GM21825 (cell line): ENCODE data around the gene PGF.
A peak's percentile ranks its signal among the peaks of the same experiment; 100 is the strongest.
"Not testable (repeated sequence)": the region's sequence is repeated elsewhere in the genome, so short reads cannot be mapped to it uniquely, and the experiment has no call there.

Experiments used
- ATAC-seq: cut with Tn5 transposase; IDR thresholded peaks from one replicate; pipeline ENCODE4 v1.9.1; 2021; ENCODE audit warnings: mild to moderate bottlenecking, moderate library complexity; ENCODE audit not compliant: unreplicated experiment

PGF gene

DNA sequence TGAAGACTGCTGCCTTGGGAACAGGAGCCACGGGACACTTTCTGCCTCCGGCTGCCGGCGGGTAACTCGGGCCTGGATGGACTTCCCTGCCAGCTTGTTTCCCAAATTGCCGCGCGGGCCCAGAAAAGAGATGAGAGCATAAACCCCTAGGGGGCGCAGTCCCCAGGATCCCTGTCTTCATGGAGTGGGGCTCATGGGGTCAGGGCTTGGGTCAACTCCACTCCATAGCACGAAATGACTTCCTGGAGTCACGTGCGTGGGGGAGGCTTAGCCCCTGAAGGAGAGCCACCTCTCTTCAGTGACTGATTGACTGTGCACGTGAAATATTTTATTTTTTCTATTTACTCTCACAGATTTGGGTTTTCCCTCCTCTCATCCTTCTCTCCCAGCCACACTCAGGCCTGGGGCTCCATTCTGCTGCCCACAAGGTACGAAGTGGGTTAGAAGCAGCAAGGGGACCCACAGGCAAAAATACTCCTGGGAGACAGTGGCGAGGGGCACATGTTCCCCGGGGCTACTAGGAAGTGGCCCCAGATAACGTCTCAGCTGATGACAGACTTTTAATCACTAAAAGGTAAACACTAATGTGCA lies 10.0 kb downstream of the PGF start:
- ATAC-seq = no peak

DNA sequence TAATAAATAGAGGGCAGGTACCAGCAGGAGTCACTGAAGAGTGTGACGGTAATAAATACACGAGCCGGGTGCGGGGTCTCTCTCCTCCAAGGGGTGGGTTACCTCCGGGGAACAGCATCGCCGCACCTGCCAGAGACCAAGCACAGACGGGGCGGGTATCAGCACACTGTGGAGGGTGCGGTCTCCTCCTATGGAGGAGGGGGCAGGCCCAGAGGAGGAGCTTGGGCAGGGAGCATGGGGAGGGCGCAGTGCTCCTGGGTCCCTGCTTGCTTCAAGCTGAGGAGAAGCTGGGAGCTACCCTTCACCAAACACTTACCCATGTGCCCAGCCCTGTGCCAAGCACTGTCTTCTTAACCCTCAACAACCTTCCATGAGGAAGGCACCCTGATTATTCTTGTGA lies 12.8 kb downstream of the PGF start:
- no peak for ATAC-seq

DNA sequence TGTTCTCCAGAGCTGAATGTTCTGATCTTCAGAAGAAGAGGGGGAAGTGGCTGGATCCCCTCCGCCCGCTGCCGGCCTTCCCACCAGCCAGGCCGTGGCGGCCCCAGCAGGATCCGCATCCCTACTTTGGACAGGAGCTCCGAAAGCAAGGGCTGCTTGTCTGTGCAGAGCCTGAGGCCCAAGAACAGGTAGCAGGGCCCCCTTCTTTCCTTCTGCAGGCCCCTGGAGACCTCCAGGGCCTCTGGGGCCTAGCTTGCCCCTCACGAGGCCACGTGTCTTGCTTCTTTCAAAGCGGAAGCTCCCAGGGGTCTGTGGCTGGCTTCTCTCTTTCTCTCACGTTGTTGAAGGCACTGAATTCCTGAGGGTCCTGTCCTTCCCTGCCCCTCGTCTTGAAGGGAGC lies 13.2 kb downstream of the PGF start:
- no peak for ATAC-seq

DNA sequence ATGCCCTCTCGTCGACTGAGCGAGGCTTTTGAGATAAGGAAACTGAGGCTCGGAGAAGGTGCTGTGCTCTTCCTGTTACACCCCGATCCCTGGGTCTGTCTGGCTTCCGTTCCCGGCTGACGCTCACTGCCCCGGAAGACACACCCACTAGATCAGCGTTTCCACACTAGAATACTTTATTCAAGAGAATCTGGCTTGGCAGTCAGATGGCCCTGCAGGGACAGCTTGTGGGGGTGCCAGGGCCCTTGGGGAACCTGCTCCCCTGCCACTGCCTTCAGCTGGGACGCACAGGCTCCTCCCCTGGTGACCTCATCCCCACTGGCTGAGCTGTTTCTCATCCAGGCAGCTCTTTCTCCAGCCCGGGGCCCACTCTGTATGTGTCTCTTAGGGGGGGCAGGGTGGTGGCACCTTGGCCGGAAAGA lies 13.7 kb downstream of the PGF start:
- peak; percentile 50 for ATAC-seq

DNA sequence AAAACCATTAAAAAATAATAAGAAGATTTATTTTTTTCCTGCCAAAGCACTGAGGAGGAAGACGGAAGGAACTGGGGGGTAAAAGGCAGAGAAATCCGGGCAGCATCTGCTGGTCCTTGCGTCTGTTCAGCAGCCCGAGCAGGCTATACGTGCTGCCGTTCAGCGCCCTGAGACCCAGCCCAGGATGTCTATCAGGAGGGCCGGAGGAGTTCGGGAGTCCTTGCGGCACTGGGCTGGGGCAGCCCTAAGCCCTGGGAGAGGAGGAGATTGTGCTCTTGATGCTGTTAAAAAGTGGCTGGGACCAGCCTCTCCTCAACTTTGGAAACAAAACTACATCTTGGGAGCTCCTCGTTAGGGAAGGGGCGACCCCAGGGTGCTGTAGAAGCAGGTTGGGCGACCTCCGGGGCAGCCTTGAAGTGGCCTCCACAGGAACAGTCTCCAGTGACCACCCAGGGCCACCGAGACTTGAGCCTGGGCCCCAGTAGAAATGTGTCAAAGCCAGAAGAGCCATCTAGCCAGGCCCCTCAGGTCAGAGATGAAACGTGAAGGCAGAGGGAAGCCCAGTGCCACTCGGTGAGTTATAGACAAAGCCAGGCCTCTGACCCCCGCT lies 14.3 kb downstream of the PGF start:
- ATAC-seq = no peak

DNA sequence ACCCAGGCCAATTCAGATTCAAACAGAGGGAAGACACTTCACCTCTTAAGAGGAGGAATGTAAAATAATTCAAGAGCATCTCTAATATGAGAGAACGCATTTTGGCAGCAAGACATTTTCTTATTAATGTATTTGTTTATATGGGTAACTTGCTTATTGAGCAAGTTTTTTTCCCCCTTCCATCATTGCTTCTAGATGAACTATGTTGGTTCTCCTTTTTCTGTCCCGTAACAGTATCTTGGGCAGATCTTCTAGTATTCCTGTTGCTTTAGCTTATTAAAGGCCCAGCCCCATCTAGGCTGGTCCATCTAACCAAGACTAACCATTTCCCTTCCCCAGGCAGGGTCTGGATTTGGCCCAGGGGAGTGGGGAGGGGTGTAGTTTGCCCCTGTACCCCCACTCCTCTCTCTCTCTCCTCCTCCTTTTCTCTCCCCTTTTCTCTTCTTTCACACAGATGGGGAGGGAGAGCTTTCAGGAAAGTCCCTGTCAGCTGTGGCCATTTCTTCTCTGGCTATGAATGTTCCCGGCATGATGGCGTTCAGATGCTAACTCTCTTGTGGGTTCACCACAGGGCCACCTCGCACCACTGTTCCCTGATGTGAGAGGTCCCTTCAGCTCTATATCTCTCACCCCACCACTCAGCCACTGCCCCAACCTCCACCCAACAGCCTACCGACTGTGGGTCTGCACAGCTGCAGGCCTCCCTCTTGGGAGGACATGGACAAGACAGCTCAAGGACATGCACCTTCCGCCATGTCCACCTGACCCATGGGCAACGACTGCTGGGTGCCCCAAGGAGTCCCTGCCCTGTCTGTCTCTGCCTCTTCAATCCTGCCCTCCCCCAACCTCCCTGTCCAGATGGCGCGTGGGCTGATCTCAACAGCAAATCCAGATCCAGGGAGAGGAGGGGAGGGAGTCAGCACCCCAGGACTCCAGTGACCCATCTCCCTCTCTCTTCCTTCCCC lies 16.6 kb downstream of the PGF start:
- ATAC-seq = no peak

DNA sequence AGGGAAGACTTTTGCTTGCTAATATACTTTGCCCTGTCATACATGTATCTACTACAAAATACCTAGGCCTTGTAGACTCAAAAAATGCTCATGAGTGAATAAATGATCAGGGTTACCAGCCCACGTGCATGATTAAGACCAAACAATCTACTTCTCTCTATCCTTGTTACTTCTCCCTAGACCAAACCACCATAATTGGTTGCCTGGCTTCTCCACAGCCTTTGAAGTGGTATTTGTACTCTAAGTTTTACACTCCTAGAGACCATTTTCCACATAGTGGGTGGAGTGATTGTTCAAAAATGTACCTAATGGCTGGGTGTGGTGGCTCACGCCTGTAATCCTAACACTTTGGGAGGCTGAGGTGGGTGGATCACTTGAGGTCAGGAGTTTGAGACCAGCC lies 18.2 kb downstream of the PGF start:
- ATAC-seq = no peak

DNA sequence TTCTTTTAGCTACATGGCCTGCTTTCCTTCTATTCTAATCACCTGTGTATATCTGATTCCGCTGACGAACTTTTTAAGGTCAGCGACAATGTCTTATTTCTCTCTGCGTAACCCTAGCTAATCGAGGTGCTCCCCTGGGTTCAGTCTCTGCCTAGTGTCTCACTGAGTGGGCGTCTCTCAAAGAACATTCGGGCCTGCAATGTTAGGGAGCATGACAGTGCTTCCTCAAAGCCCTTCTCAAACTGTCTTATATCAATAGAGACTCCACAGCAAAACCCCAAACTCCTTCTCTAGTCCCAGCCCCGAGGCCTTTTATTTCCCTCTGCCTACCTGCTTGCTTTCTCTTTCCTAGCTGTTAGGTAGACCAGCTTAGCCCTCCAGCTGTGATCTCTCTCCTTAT lies 18.7 kb downstream of the PGF start:
- no peak for ATAC-seq

DNA sequence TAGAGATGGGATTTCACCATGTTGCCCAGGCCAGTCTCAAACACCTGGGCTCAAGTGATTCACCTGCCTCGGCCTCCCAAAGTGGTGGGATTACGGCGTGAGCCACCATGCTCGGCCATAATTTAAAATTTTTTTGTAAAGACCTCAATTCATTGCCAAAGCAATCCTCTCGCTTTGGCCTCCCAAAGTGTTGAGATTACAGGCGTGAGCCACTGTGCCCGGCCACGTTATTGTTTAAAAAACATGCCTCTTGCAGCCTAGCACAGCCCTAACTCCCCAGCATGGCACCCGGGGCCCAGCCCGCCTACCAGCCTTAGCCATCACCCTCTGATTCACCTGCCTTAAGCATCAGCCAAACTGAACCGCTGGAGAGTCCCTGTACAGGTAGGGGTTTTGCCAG lies 19.2 kb downstream of the PGF start:
- ATAC-seq = no peak

DNA sequence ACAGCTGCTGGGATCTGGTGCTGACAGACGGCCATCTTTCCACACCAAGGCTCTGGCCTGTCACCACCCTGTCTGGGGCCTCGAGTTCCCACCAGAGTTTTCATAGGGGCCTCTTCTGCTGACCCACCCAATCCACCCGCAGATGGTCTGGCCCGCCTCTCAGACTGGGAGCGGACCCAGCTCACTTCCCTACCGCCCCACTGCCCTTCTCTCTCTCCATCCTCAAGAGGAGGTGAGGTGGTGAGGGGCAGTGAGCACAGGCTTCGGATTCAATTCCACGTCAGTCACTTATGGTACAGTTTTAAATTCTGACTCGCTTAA lies 20.1 kb downstream of the PGF start:
- ATAC-seq = no peak

DNA sequence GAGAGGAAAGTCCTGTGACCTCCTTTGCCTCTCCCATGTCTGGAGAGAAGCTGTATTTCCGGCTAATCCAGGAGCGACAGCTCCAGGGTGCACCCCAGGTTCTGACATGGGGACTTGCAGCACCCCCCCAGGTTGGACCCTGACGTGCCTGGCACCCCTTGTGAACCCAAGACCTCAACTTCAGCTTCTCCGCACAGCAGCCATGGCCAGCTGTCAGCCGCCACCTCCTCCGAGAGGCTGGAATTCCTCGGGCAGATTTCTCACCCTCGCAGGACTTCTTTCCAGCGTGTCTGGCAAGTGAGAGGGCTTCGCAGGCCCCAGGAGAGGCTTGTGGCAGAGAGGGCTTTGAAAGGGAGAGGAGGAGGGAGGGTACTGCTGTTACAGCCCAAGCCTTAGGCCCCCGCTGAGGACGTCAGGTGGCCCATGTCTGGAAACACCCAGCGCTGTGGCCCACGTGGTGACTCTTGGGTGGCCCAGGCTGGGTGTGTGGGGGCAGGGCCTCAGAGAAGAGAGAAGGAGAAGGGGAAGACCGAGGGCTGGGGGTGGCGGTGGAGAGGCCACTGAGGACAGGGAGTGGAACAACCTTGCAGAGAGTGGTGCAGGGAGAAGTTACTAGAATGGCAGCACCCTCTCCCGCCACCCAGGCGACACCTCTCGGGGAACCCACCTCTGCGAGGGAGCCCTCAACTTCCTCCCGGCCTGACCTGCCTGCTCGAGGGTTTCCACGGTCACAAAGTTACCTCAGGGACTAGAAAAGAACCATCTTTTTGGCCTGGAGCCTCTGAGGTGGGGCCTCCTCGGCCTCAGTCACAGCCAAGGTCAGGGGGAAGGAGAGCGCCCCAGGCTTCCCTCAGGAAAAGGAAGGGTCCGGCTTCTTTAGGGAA lies 20.7 kb downstream of the PGF start:
- no peak for ATAC-seq

DNA sequence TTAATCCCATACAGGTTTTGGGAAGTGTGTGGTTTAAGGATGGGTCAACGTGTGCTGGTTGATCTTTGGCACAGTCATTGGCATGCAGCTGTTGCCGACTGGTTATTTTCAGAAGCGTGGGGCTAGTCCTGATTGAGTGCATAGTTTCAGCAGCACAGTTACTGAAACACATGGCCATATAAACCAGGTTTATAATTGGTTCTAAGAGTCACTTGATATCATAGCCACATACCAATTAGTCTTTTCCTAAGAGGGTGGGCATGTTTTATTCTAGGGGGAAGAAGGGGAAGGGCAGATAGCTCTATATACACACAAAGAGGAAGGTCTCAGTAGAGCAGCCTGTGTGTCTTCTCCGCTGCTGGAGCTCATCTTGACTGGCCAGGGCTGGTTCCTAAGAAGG lies 21.4 kb downstream of the PGF start:
- ATAC-seq = no peak

DNA sequence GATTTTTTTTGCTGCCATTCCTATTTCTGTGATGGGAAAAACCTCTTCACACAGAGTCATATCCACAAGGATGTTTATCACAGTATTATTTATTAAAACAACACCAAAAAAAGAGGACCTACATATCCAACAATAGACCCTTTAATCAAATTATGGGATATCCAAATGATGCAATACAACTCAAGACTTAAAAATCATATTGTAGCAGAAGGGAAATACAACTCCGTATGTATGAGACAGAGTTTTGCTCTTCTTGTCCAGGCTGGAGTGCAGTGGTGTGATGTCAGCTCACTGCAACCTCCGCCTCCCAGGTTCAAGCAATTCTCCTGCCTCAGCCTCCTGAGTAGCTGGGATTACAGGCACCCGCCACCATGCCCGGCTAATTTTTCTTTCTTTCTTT lies 22.5 kb downstream of the PGF start:
- ATAC-seq = not testable (repeated sequence)

DNA sequence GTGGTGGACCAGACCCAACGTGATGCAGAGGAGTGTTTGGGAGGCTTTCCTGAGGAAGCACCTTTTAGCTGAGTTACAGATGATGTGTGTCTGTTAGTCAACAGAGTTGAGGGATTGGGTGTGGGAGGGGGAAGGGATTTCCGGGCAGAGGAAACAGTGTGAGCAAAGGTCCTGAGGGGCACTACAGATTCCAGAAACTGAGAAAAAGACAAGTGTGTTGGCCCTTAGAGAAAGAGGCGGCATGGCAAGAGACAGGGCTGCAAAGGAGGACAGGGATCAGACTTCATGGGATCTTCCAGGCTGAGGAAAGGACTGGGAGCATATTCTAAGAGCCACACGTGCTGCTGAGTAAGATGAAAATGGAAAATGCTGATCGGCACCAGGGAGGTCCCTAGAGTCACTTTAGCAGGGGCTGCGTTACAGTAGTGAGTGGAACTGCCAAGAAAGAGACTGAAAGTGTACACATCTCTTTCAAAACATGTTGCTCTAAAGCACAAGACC lies 22.9 kb downstream of the PGF start:
- ATAC-seq = no peak

DNA sequence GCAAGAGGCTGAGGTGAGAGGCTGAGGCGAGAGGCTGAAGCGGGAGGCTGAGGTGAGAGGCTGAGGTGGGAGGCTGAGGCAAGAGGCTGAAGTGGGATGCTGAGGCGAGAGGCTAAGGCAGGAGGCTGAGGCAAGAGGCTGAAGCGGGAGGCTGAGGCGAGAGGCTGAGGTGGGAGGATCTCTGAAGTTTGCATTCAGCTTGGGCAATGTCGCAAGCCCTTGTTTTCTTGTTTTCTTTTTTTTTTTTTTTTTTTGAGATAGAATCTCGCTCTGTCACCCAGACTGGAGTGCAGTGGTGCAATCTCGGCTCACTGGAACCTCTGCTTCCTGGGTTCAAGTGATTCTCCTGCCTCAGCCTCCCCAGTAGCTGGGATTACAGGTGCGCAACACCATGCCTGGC lies 23.7 kb downstream of the PGF start:
- ATAC-seq = not testable (repeated sequence)

DNA sequence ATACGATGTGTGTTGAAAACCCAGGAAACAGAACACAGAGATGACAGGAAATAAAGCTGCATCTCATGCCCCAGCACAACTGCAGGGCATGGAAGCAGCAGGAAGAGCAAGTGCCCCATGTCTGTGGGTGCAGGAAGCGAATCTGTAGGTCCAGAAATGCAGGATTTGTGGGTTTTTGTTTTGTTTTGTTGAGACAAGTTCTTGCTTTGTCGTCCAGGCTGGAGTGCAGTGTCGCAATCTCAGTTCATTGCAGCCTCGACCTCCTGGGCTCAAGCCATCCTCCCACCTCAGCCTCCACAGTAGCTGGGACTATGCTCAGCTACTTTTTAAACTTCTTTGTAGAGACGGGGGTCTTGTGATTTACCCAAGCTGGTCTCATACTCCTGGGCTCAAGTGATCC lies 26.2 kb downstream of the PGF start:
- no peak for ATAC-seq

DNA sequence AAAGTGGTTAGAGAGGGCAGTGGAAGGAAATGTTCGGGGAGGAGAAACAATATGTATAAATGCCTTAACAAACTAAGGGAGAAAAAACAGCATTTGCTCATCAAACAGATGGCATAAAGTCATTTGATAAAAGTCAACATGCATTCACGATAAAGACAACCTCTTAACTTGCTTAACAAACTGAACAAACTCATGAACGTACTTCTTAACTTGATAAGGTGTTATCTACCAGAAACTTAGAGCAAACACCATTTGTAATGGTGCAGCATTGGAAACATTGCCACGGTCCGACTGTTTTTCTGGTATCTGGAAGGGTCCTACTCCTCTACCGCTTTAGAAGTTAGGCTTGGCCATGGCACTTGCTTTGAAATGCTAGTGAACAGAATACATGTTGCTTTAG lies 28.2 kb downstream of the PGF start:
- ATAC-seq = no peak

DNA sequence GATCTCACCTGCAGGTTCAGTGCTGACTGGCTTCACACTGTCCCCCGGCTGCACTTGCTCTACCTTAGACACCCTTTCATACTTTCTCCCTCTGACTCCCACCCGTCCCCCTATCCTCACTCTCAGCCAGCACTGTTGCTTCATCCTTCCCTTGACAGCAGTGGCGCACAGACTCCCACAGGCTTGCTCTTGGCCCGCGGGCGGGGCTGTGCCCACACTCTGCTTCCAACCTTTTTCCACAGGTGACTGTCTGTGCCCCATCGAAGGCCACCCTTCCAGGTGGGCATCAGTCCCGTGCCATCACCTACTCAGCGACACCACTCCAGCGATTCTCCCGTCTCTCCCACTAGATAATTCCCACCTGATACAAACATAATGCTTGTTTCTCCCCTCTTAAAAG lies 31.3 kb downstream of the PGF start:
- no peak for ATAC-seq

DNA sequence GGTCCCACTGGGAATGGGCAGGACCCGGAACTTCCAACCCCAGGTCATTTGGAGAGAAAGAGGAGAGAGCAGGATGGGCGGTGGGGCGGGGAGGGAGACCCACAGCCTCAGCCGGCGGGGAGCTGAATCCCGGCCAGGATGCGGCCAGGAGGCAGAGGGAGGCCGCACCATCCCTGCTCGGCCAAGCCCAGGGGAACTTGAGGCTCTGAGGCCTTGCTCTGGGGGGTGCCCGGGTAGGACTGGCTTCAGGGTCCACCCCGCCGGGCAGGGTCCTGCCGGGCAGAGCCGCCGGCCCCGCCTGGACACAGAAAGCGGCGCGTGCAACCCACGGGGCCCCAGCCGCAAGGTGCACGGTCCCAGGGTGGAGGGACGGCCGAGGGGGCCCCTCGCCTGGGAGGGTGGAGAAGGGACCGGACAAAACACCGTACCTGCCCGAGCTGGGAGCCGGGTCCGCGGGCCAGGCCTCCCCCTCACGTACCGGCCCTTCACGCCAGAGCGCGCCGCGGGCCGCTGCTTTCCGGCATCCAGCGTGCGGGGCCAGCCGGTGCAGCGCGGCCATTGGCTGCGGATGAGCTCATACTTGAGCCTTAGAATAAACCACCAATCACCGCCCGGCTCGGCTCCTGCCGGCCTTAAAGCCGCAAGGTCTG lies 32.5 kb downstream of the PGF start, which contains the start of gene RPS6KL1:
RPS6KL1 (minus strand) TSS at position 509 of the 650 bp plus-strand sequence. CDS start 1,719 bp downstream, outside the sequence.
- peak; percentile 89 for ATAC-seq

DNA sequence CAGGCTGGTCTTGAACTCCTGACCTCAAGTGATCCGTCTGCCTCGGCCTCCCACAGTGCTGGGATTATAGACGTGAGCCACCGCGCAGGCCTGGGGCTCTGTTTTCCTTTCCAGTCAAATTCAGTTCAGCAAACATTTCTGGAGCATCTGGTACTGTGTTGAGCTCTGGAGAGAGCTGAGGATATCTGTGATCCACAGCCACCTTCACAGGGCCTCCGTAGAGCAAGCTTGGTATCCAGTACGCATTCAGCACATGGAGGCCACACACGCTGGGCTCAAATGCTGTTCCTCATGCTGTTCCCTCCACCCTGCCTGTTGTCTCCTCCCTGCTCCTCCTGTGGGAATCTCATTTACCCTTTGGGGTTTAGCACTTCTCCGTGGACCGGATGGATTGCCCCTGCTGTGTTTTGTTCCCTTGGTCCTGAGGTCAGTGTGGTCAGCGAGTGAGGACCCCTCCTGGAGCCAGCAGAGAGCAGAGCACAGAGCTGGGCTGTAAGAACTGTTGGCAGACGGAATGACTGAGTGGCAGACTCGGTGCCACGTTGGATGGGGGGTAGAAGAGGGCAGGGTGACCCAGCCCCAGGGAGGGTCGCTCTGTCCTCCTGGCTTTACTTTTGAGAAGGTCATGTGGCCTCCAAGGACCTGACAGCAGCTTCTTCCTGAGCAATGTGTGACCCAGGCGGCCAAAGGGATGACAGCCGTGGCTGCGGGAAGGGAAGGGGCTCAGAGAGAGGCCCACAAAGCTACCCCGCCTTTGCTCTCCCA lies 33.2 kb downstream of the PGF start:
- ATAC-seq = no peak
